PC-3 (cell line): ENCODE results near the gene NOL9.

Source experiments
- CTCF ChIP-seq: fragments of 300-600 bp; sonication (generic); conservative IDR thresholded peaks from 2 replicates; pipeline ENCODE4 v1.5.1; 2017; ENCODE audit warnings: antibody characterized with exemption, low read depth, mild to moderate bottlenecking, low read length
- EZH2 ChIP-seq: fragments of 300-600 bp; sonication (generic); IDR thresholded peaks from one replicate; pipeline ENCODE4 v1.6.1; 2017; ENCODE audit warnings: antibody characterized with exemption, mild to moderate bottlenecking, low read length; ENCODE audit not compliant: unreplicated experiment
- EZH2phosphoT487 ChIP-seq: fragments of 300-600 bp; sonication (generic); IDR thresholded peaks from 2 replicates; pipeline ENCODE4 v1.6.1; 2018; ENCODE audit warnings: mild to moderate bottlenecking, antibody characterized with exemption, low read length, borderline replicate concordance

- no peak for TF ChIP-seq EZH2
- TF ChIP-seq CTCF: no peak
- no peak for TF ChIP-seq EZH2phosphoT487
Observed at GRCh38 chr1:6526316-6526715, 28.0 kb downstream of the NOL9 start.
